HepG2 (cell line): ENCODE measurements around the gene RSAD2. TPM values are rescaled to one million over a fixed set of nuclear protein-coding genes. Genes with fewer than 3 reads are reported as not detected.
A peak's percentile ranks its signal among the peaks of the same experiment; 100 is the strongest.

Experiments
- ARNTL ChIP-seq: sonication (generic); formaldehyde crosslinking; IDR thresholded peaks from 2 replicates; pipeline ENCODE4 v1.4.0; 2020; ENCODE audit warnings: mild to moderate bottlenecking, missing genetic modification reagents
- ATF7-NPFF ChIP-seq: sonication (generic); formaldehyde crosslinking; IDR thresholded peaks from 2 replicates; pipeline ENCODE4 v1.8.1; 2023; ENCODE audit warnings: mild to moderate bottlenecking, low read depth, missing genetic modification reagents, moderate library complexity
- BRD4 ChIP-seq: sonication (generic); formaldehyde crosslinking; IDR thresholded peaks from 2 replicates; pipeline ENCODE4 v1.4.0; 2020; ENCODE audit warnings: missing genetic modification reagents
- CENPBD1 ChIP-seq: sonication (generic); formaldehyde crosslinking; IDR thresholded peaks from 2 replicates; pipeline ENCODE4 v1.8.0; 2022; ENCODE audit warnings: missing genetic modification reagents, low read depth, mild to moderate bottlenecking, borderline replicate concordance
- FOXC1 ChIP-seq: sonication (generic); formaldehyde crosslinking; IDR thresholded peaks from 2 replicates; pipeline ENCODE4 v1.8.0; 2022; ENCODE audit warnings: mild to moderate bottlenecking, missing genetic modification reagents, borderline replicate concordance
- HDAC2 ChIP-seq: sonication (generic); formaldehyde crosslinking; IDR thresholded peaks from 2 replicates; pipeline ENCODE4 v1.4.0; 2020; ENCODE audit warnings: missing genetic modification reagents
- KLF6 ChIP-seq: IDR thresholded peaks from 2 replicates; pipeline ENCODE4 v1.8.0; 2016; ENCODE audit warnings: missing biosample characterization, missing genetic modification reagents
- NR2F6 ChIP-seq, 2 experiments: IDR thresholded peaks; 2 replicates each; pipeline ENCODE4 v1.6.1; 2016; ENCODE audit warnings: antibody characterized with exemption in 1 of 2, mild to moderate bottlenecking in 1 of 2
- POLR2AphosphoS5 ChIP-seq: IDR thresholded peaks from 2 replicates; pipeline ENCODE4 v1.6.1; 2012; ENCODE audit warnings: low read depth, low read length
- RBFOX2 ChIP-seq: fragments of 200-400 bp; formaldehyde crosslinking; IDR thresholded peaks from 2 replicates; pipeline ENCODE4 v1.6.1; 2017; ENCODE audit warnings: low read depth, mild to moderate bottlenecking, low read length
- TBX2 ChIP-seq: sonication (generic); formaldehyde crosslinking; IDR thresholded peaks from 2 replicates; pipeline ENCODE4 v1.5.0; 2020; ENCODE audit warnings: missing genetic modification reagents, mild to moderate bottlenecking, borderline replicate concordance
- TERF1 ChIP-seq: sonication (generic); formaldehyde crosslinking; IDR thresholded peaks from 2 replicates; pipeline ENCODE4 v1.8.0; 2022; ENCODE audit warnings: mild to moderate bottlenecking, missing genetic modification reagents, moderate library complexity
- YEATS4 ChIP-seq: sonication (generic); formaldehyde crosslinking; IDR thresholded peaks from 2 replicates; pipeline ENCODE4 v1.4.0; 2020; ENCODE audit warnings: missing genetic modification reagents, borderline replicate concordance
- ZNF232 ChIP-seq: sonication (generic); formaldehyde crosslinking; IDR thresholded peaks from 2 replicates; pipeline ENCODE4 v1.4.0; 2020; ENCODE audit warnings: missing genetic modification reagents, borderline replicate concordance
- polyA plus RNA-seq, 8 experiments: library from polyadenylated mRNA; depleted of rRNA in 3 of 8; stranded (reverse) in 7 of 8; unstranded in 1 of 8; fragments of >200 nt; fragmentation: Illumina TruSeq in 4 of 8; extraction: Trizol in 4 of 8; gene quantifications; 2 replicates each; pipeline versions ENCODE4 v1.2.1 to v1.2.3, GENCODE V29; 2011 to 2016; ENCODE audit warnings: low read depth in 4 of 8, missing spikeins in 1 of 8, mixed read lengths in 1 of 8; ENCODE audit not compliant: insufficient read depth in 1 of 8
- total RNA-seq, 5 experiments: library from RNA; depleted of rRNA; stranded (reverse); fragments of >200 nt; fragmentation: Illumina TruSeq; extraction: Trizol; gene quantifications; 2 replicates each; pipeline ENCODE4 v1.2.3, GENCODE V29; 2016; ENCODE audit warnings: low read depth in 1 of 5
- TF ChIP-seq, protein P1 (sequence below), 2 experiments: sonication (generic) in 1 of 2; formaldehyde crosslinking in 1 of 2; IDR thresholded peaks; 2 replicates each; pipeline versions ENCODE4 v1.6.1 to v1.9.0; 2014 to 2022; ENCODE audit warnings: antibody characterized with exemption in 1 of 2, borderline replicate concordance in 1 of 2, inconsistent platforms in 1 of 2, low read depth in 1 of 2, missing genetic modification reagents in 1 of 2
- TF ChIP-seq, protein P2 (sequence below): sonication (generic); formaldehyde crosslinking; IDR thresholded peaks from 2 replicates; pipeline ENCODE4 v1.4.0; 2020; ENCODE audit warnings: mild to moderate bottlenecking, missing genetic modification reagents
- TF ChIP-seq, protein P3 (sequence below): sonication (generic); formaldehyde crosslinking; IDR thresholded peaks from 2 replicates; pipeline ENCODE4 v1.5.0; 2020; ENCODE audit warnings: missing genetic modification reagents

RSAD2 gene
- total and polyA plus RNA-seq, 2 of the 13 experiments (the other 11 are each of a cell fraction or from before 2014, with no cell fraction given): 0.11 TPM; not detected in 1

DNA sequence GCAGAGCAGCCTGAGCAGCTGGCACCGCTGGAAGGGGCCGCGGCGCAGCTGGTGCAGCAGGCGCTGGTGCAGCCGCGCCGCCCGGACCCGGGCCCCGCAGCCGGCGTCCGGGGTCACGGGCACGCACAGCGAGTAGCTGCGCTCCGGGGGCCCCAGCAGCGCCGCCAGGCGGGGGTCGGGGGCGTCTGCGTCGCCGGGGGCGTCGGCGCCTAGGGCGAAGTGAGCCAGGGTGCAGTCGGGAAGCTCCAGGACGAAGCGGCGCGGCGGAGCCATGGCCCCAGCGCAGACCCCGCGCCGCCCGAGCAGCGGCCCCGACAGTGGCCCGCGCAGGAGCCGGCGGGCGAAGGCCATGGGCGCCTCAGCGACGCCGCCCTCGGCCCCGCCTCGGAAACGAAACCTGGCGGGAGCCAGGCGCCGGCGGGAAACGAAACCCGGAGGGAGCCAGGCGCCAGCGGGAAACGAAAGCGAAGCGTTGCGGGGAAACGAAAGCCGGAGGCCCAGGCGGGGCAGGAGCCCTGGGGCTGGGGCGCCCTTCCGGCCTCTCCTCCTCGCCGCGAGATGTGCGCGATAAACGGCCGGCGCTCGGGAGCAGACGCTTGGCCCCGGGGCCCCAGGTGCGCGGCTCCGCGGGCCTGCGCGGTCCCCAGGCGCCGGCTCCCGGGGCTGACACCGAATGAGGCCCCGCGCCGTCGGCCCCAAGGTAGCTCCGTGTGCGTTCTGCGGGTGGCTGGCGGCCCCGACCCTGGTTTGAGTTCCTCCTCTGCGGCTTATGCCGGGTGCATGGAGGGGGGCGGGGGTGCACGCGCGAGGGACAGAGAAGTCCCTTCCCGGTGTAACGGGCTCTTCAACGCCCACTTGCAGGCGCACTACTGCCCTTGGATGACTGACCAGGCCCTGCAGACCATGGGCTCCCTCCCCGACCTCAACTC is 12.0 kb upstream of the RSAD2 start, which contains the start of gene CMPK2 (continued):
- TF ChIP-seq, protein P1, sequence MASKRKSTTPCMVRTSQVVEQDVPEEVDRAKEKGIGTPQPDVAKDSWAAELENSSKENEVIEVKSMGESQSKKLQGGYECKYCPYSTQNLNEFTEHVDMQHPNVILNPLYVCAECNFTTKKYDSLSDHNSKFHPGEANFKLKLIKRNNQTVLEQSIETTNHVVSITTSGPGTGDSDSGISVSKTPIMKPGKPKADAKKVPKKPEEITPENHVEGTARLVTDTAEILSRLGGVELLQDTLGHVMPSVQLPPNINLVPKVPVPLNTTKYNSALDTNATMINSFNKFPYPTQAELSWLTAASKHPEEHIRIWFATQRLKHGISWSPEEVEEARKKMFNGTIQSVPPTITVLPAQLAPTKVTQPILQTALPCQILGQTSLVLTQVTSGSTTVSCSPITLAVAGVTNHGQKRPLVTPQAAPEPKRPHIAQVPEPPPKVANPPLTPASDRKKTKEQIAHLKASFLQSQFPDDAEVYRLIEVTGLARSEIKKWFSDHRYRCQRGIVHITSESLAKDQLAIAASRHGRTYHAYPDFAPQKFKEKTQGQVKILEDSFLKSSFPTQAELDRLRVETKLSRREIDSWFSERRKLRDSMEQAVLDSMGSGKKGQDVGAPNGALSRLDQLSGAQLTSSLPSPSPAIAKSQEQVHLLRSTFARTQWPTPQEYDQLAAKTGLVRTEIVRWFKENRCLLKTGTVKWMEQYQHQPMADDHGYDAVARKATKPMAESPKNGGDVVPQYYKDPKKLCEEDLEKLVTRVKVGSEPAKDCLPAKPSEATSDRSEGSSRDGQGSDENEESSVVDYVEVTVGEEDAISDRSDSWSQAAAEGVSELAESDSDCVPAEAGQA (IDR thresholded peaks at IDR 0.05; ENCODE audit: low read depth): no peak
- TF ChIP-seq, protein P1 (CRISPR knock-in tag; IDR thresholded peaks at IDR 0.05; ENCODE audit: borderline replicate concordance): peak; percentile 86
- TF ChIP-seq, protein P2, sequence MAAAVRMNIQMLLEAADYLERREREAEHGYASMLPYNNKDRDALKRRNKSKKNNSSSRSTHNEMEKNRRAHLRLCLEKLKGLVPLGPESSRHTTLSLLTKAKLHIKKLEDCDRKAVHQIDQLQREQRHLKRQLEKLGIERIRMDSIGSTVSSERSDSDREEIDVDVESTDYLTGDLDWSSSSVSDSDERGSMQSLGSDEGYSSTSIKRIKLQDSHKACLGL (CRISPR knock-in tag): peak; percentile 73; the same call in 1 of the 2 replicates
- TF ChIP-seq BRD4 (CRISPR knock-in tag): peak; percentile 53; the same call in 1 of the 2 replicates
- TF ChIP-seq TERF1 (CRISPR knock-in tag): peak; percentile 62; the same call in 1 of the 2 replicates
- peak; percentile 57; the same call in 1 of the 2 replicates for TF ChIP-seq HDAC2
- TF ChIP-seq CENPBD1 (CRISPR knock-in tag): no peak
- no peak for TF ChIP-seq POLR2AphosphoS5
- TF ChIP-seq ATF7-NPFF (CRISPR knock-in tag): 0 out of 2 replicates have a peak, but pooled peaks have one; percentile 11
- TF ChIP-seq TBX2: peak; percentile 54
- TF ChIP-seq KLF6: no peak
- peak; percentile 65; the same call in 1 of the 2 replicates for TF ChIP-seq ZNF232 (CRISPR knock-in tag)
- peak; percentile 79; the same call in 1 of the 2 replicates for TF ChIP-seq YEATS4
- no peak for TF ChIP-seq FOXC1
- TF ChIP-seq, protein P3, sequence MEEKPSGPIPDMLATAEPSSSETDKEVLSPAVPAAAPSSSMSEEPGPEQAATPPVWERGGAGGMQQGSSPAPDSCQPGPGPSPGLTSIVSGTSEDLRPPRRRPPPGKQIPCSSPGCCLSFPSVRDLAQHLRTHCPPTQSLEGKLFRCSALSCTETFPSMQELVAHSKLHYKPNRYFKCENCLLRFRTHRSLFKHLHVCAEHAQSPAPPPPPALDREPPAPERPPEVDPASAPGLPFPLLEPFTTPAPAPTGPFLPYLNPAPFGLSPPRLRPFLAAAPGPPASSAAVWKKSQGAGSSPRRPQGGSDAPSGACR (CRISPR knock-in tag): 0 out of 2 replicates have a peak, but pooled peaks have one; percentile 38
- TF ChIP-seq RBFOX2: no peak
- no peak for TF ChIP-seq NR2F6 (IDR thresholded peaks at IDR 0.05)
- TF ChIP-seq NR2F6 (CRISPR knock-in tag; IDR thresholded peaks at IDR 0.05): no peak; the same call in 1 of the 2 replicates
- TF ChIP-seq ARNTL: no peak
